Measurements from ENCODE around the gene GXYLT2.

Gene GXYLT2

DNA sequence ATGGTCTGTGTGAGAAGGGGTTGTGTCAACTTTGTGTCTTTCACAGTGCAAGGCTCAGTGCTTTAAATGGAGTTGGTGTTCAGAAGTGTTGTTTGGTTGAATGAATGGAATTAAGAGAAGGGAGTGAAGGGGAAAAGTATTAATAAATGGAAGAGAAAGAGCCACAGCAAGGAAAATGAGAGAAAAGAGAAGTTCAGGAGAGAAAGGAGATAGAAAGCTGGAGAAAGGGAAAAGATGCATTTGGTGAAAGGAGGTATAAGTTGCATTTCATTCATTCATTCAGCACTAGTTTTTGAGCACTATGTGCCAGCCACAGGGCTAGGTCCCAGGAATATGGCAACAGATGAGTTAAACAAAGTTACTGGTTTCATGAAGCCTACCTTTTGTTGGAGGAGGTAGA is 74.5 kb downstream of the GXYLT2 start:
- H3K36me3 ChIP-seq (ENCODE audit: control insufficient read depth, low read depth, low read length), result no peaks in the 10 kb centered on the region
- H3K9ac ChIP-seq (ENCODE audit: low read length), result no peak overlapping the region
- H3K4me1 ChIP-seq (ENCODE audit: control insufficient read depth, low read depth, low read length), result peaks cover 4% of the 10 kb centered on the region
- no peaks in the 10 kb centered on the region for H3K9me3 ChIP-seq (ENCODE audit: control insufficient read depth, low read depth, low read length)
- no peaks in the 10 kb centered on the region for H3K27me3 ChIP-seq (ENCODE audit: control insufficient read depth, insufficient read depth, low read length)
- H3K4me3 ChIP-seq (ENCODE audit: low read length), result no peak overlapping the region
- no peak overlapping the region for H3K27ac ChIP-seq (ENCODE audit: low read length)

DNA sequence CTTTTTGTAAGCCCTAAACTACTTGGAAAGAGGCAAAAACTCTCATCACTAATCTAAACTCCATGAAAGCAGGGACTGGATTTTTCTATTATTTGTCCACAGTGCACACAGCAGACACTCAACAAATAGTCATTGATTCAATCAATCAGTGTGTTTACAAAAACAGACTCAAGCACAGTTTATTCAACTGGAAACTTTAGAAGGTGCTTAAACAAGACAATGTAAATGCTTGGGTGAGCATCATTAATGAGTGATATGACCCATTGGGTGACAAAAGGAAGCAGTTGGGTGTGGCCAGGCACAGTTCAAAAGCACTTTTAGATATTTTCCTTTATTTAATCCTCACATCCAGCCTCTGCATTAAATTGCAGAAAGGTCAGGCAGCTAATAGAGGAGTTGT is 76.8 kb downstream of the GXYLT2 start:
- no peaks in the 10 kb centered on the region for H3K4me1 ChIP-seq (ENCODE audit: control insufficient read depth, low read depth, low read length)

GRCh38 chr3:72968266-72968664 is 80.4 kb downstream of the GXYLT2 start:
- peaks cover 8% of the 10 kb centered on the region for H3K4me1 ChIP-seq (ENCODE audit: control insufficient read depth, low read depth, low read length)
- no peaks in the 10 kb centered on the region for H3K9me3 ChIP-seq (ENCODE audit: control insufficient read depth, low read depth, low read length)
- H3K9ac ChIP-seq (ENCODE audit: low read length), result no peak overlapping the region
- no peaks in the 10 kb centered on the region for H3K36me3 ChIP-seq (ENCODE audit: control insufficient read depth, low read depth, low read length)
- no peak overlapping the region for H3K4me3 ChIP-seq (ENCODE audit: low read length)
- no peaks in the 10 kb centered on the region for H3K27me3 ChIP-seq (ENCODE audit: control insufficient read depth, insufficient read depth, low read length)
- no peak overlapping the region for H3K27ac ChIP-seq (ENCODE audit: low read length)

More for the DNA sequence above, 76.8 kb downstream of the GXYLT2 start:
- H3K27me3 ChIP-seq (ENCODE audit: control insufficient read depth, insufficient read depth, low read length), result no peaks in the 10 kb centered on the region
- no peak overlapping the region for H3K4me3 ChIP-seq (ENCODE audit: low read length)
- H3K27ac ChIP-seq (ENCODE audit: low read length), result no peak overlapping the region
- H3K36me3 ChIP-seq (ENCODE audit: control insufficient read depth, low read depth, low read length), result no peaks in the 10 kb centered on the region
- no peak overlapping the region for H3K9ac ChIP-seq (ENCODE audit: low read length)
- no peaks in the 10 kb centered on the region for H3K9me3 ChIP-seq (ENCODE audit: control insufficient read depth, low read depth, low read length)

- Histone ChIP-seq H3K27me3 (ENCODE audit: control insufficient read depth, insufficient read depth, low read length) (no peaks in the 10 kb centered on the region), H3K4me1 (ENCODE audit: control insufficient read depth, low read depth, low read length) (peaks cover 8% of the 10 kb centered on the region), H3K27ac (ENCODE audit: low read length) (no peak overlapping the region), H3K9ac (ENCODE audit: low read length) (no peak overlapping the region), H3K4me3 (ENCODE audit: low read length) (no peak overlapping the region), H3K36me3 (ENCODE audit: control insufficient read depth, low read depth, low read length) (no peaks in the 10 kb centered on the region), H3K9me3 (ENCODE audit: control insufficient read depth, low read depth, low read length) (no peaks in the 10 kb centered on the region)
Observed at GRCh38 chr3:72969766-72970165, 81.9 kb downstream of the GXYLT2 start.

DNA sequence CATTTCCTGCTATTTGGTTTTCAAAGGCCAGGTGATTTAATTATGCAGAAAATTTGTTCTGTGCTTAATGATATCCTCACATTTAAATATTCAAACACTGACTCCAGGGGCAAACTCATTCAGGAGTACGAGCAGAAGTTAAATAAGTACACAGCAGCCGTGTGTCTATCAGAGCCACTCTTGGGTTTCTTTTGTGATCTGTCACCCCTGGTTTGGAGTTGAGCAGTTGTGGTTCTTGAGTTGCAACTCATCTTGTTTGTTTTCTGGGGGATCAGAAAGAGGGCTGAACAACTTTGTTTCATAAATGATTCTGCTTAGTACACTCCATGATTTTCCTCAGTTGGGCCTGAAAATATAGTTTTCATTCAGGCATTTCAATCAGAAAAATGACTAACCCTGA is 83.1 kb downstream of the GXYLT2 start:
- H3K4me1 ChIP-seq (ENCODE audit: control insufficient read depth, low read depth, low read length), result peaks cover 8% of the 10 kb centered on the region
- H3K27ac ChIP-seq (ENCODE audit: low read length), result no peak overlapping the region
- H3K27me3 ChIP-seq (ENCODE audit: control insufficient read depth, insufficient read depth, low read length), result no peaks in the 10 kb centered on the region
- H3K4me3 ChIP-seq (ENCODE audit: low read length), result no peak overlapping the region
- no peaks in the 10 kb centered on the region for H3K9me3 ChIP-seq (ENCODE audit: control insufficient read depth, low read depth, low read length)
- no peak overlapping the region for H3K9ac ChIP-seq (ENCODE audit: low read length)
- no peaks in the 10 kb centered on the region for H3K36me3 ChIP-seq (ENCODE audit: control insufficient read depth, low read depth, low read length)

DNA sequence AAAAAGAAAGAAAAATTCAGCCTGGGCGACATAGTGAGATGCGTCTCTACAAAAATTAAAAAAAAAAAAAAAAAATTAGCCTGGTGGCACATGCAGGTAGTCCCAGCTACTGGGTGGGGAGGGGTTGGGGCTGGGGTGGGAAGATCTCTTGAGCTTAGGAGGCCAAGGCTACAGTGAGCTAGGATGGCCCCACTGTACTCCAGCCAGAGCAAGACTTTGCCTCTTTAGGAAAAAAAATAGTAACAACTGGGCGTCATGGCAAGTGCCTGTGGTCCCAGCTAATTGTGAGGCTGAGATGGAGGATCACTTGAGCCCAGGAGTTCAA is 84.8 kb downstream of the GXYLT2 start:
- Histone ChIP-seq H3K4me1 (ENCODE audit: control insufficient read depth, low read depth, low read length) (peaks cover 8% of the 10 kb centered on the region), H3K9me3 (ENCODE audit: control insufficient read depth, low read depth, low read length) (no peaks in the 10 kb centered on the region), H3K4me3 (ENCODE audit: low read length) (no peak overlapping the region), H3K27ac (ENCODE audit: low read length) (no peak overlapping the region), H3K9ac (ENCODE audit: low read length) (no peak overlapping the region), H3K27me3 (ENCODE audit: control insufficient read depth, insufficient read depth, low read length) (no peaks in the 10 kb centered on the region), H3K36me3 (ENCODE audit: control insufficient read depth, low read depth, low read length) (no peaks in the 10 kb centered on the region)

DNA sequence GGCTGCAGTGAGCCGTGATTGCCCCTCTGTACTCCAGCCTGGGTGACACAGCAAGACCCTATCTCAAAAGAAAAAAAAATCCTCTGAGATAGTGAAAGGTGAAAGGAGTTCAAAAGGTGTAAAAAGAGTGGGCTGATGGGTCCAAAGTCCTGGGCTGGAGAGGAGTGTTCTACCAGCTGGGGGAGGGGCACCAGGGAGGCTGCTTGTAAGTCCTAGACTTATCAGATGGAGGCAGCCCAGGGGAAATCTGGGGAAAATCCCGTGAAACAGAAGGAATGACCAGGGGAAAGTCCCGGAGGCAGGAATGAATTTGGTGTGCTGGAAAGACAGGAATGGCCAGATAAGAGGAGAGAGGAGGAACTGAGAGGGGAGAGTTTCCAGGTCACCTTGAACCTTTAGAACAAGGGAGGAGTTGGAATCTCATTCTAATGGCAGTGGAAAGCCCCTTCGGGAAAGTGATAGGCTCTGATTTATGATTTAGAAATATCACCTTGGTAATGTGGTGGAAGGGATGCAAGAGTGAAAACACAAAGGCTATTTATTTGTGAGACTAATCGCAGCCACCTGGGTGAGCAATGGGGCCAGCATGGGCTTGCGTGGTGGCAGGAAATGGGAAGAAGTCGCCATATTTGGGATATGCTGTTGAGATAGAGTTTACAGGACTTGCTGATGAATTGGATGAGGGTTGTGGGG is 85.3 kb downstream of the GXYLT2 start:
- Histone ChIP-seq H3K9me3 (ENCODE audit: control insufficient read depth, low read depth, low read length) (no peaks in the 10 kb centered on the region), H3K9ac (ENCODE audit: low read length) (no peak overlapping the region), H3K27me3 (ENCODE audit: control insufficient read depth, insufficient read depth, low read length) (no peaks in the 10 kb centered on the region), H3K4me1 (ENCODE audit: control insufficient read depth, low read depth, low read length) (peaks cover 8% of the 10 kb centered on the region), H3K4me3 (ENCODE audit: low read length) (no peak overlapping the region), H3K36me3 (ENCODE audit: control insufficient read depth, low read depth, low read length) (no peaks in the 10 kb centered on the region), H3K27ac (ENCODE audit: low read length) (no peak overlapping the region)

DNA sequence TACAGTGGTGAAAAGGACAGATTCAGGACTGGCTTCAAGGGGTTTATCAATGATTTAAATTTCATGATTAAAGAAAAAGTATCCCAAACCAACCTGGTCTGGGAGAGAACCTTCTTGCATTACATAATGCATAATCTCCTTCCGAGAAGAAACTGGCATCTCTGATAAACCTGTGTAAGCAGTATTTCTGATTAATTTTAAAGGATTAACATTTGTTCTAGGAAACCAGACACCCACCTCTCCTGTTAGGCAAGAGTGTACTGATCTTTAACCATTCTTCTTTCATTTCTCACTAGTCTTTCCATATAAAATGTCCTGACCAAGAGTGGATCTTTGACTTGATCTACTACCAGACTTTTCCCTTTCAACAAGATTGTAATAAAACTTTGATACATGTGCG is 85.9 kb downstream of the GXYLT2 start:
- Histone ChIP-seq H3K27me3 (ENCODE audit: control insufficient read depth, insufficient read depth, low read length) (no peaks in the 10 kb centered on the region), H3K9ac (ENCODE audit: low read length) (no peak overlapping the region), H3K4me3 (ENCODE audit: low read length) (no peak overlapping the region), H3K36me3 (ENCODE audit: control insufficient read depth, low read depth, low read length) (no peaks in the 10 kb centered on the region), H3K9me3 (ENCODE audit: control insufficient read depth, low read depth, low read length) (no peaks in the 10 kb centered on the region), H3K4me1 (ENCODE audit: control insufficient read depth, low read depth, low read length) (peaks cover 8% of the 10 kb centered on the region), H3K27ac (ENCODE audit: low read length) (no peak overlapping the region)

GRCh38 chr3:72974956-72975355 is 87.1 kb downstream of the GXYLT2 start:
- peaks cover 8% of the 10 kb centered on the region for H3K4me1 ChIP-seq (ENCODE audit: control insufficient read depth, low read depth, low read length)
- H3K9me3 ChIP-seq (ENCODE audit: control insufficient read depth, low read depth, low read length), result no peaks in the 10 kb centered on the region
- H3K9ac ChIP-seq (ENCODE audit: low read length), result no peak overlapping the region
- no peaks in the 10 kb centered on the region for H3K36me3 ChIP-seq (ENCODE audit: control insufficient read depth, low read depth, low read length)
- H3K27me3 ChIP-seq (ENCODE audit: control insufficient read depth, insufficient read depth, low read length), result no peaks in the 10 kb centered on the region
- no peak overlapping the region for H3K4me3 ChIP-seq (ENCODE audit: low read length)
- H3K27ac ChIP-seq (ENCODE audit: low read length), result no peak overlapping the region

- no peaks in the 10 kb centered on the region for H3K36me3 ChIP-seq (ENCODE audit: control insufficient read depth, low read depth, low read length)
- no peak overlapping the region for H3K9ac ChIP-seq (ENCODE audit: low read length)
- H3K27me3 ChIP-seq (ENCODE audit: control insufficient read depth, insufficient read depth, low read length), result no peaks in the 10 kb centered on the region
- no peaks in the 10 kb centered on the region for H3K9me3 ChIP-seq (ENCODE audit: control insufficient read depth, low read depth, low read length)
- no peak overlapping the region for H3K4me3 ChIP-seq (ENCODE audit: low read length)
- H3K4me1 ChIP-seq (ENCODE audit: control insufficient read depth, low read depth, low read length), result peaks cover 6% of the 10 kb centered on the region
- H3K27ac ChIP-seq (ENCODE audit: low read length), result no peak overlapping the region
Observed at GRCh38 chr3:72976281-72976741, 88.5 kb downstream of the GXYLT2 start.

GRCh38 chr3:72977060-72977808 is 89.4 kb downstream of the GXYLT2 start:
- no peaks in the 10 kb centered on the region for H3K27me3 ChIP-seq (ENCODE audit: control insufficient read depth, insufficient read depth, low read length)

More at GRCh38 chr3:72977060-72977808, 89.4 kb downstream of the GXYLT2 start:
- Histone ChIP-seq H3K9ac (ENCODE audit: low read length) (no peak overlapping the region), H3K27ac (ENCODE audit: low read length) (no peak overlapping the region), H3K4me3 (ENCODE audit: low read length) (no peak overlapping the region), H3K4me1 (ENCODE audit: control insufficient read depth, low read depth, low read length) (peaks cover 6% of the 10 kb centered on the region), H3K36me3 (ENCODE audit: control insufficient read depth, low read depth, low read length) (no peaks in the 10 kb centered on the region), H3K9me3 (ENCODE audit: control insufficient read depth, low read depth, low read length) (no peaks in the 10 kb centered on the region)
